GM23338 (cell line): ENCODE results near the gene PSMA7. TPM values are rescaled to one million over a fixed set of nuclear protein-coding genes. Genes with fewer than 3 reads are reported as not detected.

Source experiments
- ATAC-seq: fragments of 200-7000 bp; cut with Tn5 transposase; 3 replicates; pipeline ENCODE4 v1.9.1; 2020
- DNase-seq: peaks from one replicate; pipeline ENCODE4 v3.0.0-alpha.2; 2015; ENCODE audit warnings: low spot score
- H2AFZ ChIP-seq: fragments of 200-600 bp; sonication (generic); 2 replicates; pipeline ENCODE4 v1.8.0; 2016; ENCODE audit warnings: antibody characterized with exemption, mild to moderate bottlenecking, moderate library complexity
- H3F3A ChIP-seq: fragments of 200-600 bp; sonication (generic); replicated peaks from 2 replicates; pipeline ENCODE4 v1.8.0; 2017; ENCODE audit warnings: antibody characterized with exemption, mixed run types, low read depth
- H3K27ac ChIP-seq: fragments of 200-600 bp; sonication (generic); 2 replicates; pipeline ENCODE4 v1.6.1; 2016; ENCODE audit warnings: low read depth
- H3K27me3 ChIP-seq: fragments of 200-600 bp; sonication (generic); 2 replicates; pipeline ENCODE4 v1.8.0; 2016; ENCODE audit warnings: mild to moderate bottlenecking, mixed run types, moderate library complexity; ENCODE audit not compliant: insufficient read depth
- H3K36me3 ChIP-seq: fragments of 200-600 bp; sonication (generic); 2 replicates; pipeline ENCODE4 v1.8.0; 2016; ENCODE audit warnings: mild to moderate bottlenecking; ENCODE audit not compliant: insufficient read depth
- H3K4me1 ChIP-seq: fragments of 200-600 bp; sonication (generic); 2 replicates; pipeline ENCODE4 v1.8.0; 2016; ENCODE audit warnings: mild to moderate bottlenecking, moderate library complexity; ENCODE audit not compliant: insufficient read depth
- H3K4me2 ChIP-seq: fragments of 200-600 bp; sonication (generic); 2 replicates; pipeline ENCODE4 v1.7.1; 2017; ENCODE audit warnings: mixed run types
- H3K4me3 ChIP-seq: fragments of 200-600 bp; sonication (generic); 2 replicates; pipeline ENCODE4 v1.6.1; 2016; ENCODE audit warnings: mixed run types
- H3K79me2 ChIP-seq: fragments of 200-600 bp; sonication (generic); replicated peaks from 2 replicates; pipeline ENCODE4 v1.8.0; 2017; ENCODE audit warnings: mild to moderate bottlenecking; ENCODE audit not compliant: insufficient read depth
- H3K9me2 ChIP-seq: fragments of 200-600 bp; sonication (generic); 2 replicates; pipeline ENCODE4 v1.8.0; 2017; ENCODE audit not compliant: insufficient read depth
- H4K20me1 ChIP-seq: fragments of 200-600 bp; sonication (generic); replicated peaks from 2 replicates; pipeline ENCODE4 v1.8.0; 2017; ENCODE audit warnings: mild to moderate bottlenecking; ENCODE audit not compliant: insufficient read depth
- H3K27ac Mint-ChIP-seq: 2 replicates; pipeline ENCODE4 v1.8.0; 2020; ENCODE audit warnings: inconsistent platforms, mild to moderate bottlenecking, moderate library complexity, mixed read lengths
- H3K27me3 Mint-ChIP-seq: 3 replicates; pipeline ENCODE4 v1.8.0; 2022; ENCODE audit warnings: low read depth, mild to moderate bottlenecking, moderate library complexity, mixed read lengths, inconsistent platforms; ENCODE audit not compliant: insufficient read depth, poor library complexity
- H3K36me3 Mint-ChIP-seq: 3 replicates; pipeline ENCODE4 v1.8.0; 2021; ENCODE audit warnings: low read depth, mild to moderate bottlenecking, inconsistent platforms, moderate library complexity, mixed read lengths
- H3K4me1 Mint-ChIP-seq: 3 replicates; pipeline ENCODE4 v1.8.0; 2020; ENCODE audit warnings: mild to moderate bottlenecking, inconsistent platforms, mixed read lengths
- H3K4me3 Mint-ChIP-seq: 3 replicates; pipeline ENCODE4 v1.8.0; 2021; ENCODE audit warnings: moderate library complexity, mild to moderate bottlenecking, inconsistent platforms, mixed read lengths
- H3K9me3 Mint-ChIP-seq: 3 replicates; pipeline ENCODE4 v1.8.0; 2020; ENCODE audit warnings: moderate library complexity, mild to moderate bottlenecking, inconsistent platforms, mixed read lengths
- STAT1 ChIP-seq: IDR thresholded peaks from one replicate; pipeline ENCODE4 v1.6.1; 2016; ENCODE audit warnings: antibody characterized with exemption; ENCODE audit not compliant: unreplicated experiment
- ZNF331 ChIP-seq: fragments of 250-450 bp; sonication (Bioruptor Pico); IDR thresholded peaks from 2 replicates; pipeline ENCODE4 v1.5.0; 2020; ENCODE audit warnings: low read depth, mild to moderate bottlenecking, moderate library complexity
- polyA plus RNA-seq: library from polyadenylated mRNA; unstranded; fragments of >200 nt; fragmentation: Nextera tagmentation; extraction: Ambion mirVana; gene quantifications from 2 replicates; pipeline ENCODE4 v1.2.1, GENCODE V29; 2016
- total RNA-seq: library from RNA; depleted of rRNA; stranded (reverse); fragments of >200 nt; shearing (Covaris generic); gene quantifications from 2 replicates; pipeline ENCODE4 v1.2.3, GENCODE V29; 2014
- TF ChIP-seq, protein P1 (sequence below), 2 experiments: fragments of 200-600 bp in 1 of 2; sonication (generic) in 1 of 2; conservative IDR thresholded peaks; 2 replicates each; pipeline versions ENCODE4 v1.5.1 to v1.6.1; 2016 to 2017; ENCODE audit warnings: antibody characterized with exemption in 2 of 2, low read depth in 2 of 2, mild to moderate bottlenecking in 2 of 2, moderate library complexity in 1 of 2

The PSMA7 gene
- total and polyA plus RNA-seq, 2 experiments from 2014 or later, result 357 to 628 TPM

GRCh38 chr20:62143957-62144825, 997 bp upstream of the PSMA7 start:
- Mint-ChIP-seq H3K27me3 (peaks cover 27% of the 10 kb centered on the region), H3K9me3 (no peaks in the 10 kb centered on the region; the same call in 2 of the 3 replicates), H3K27ac (no peak overlapping the region; the same call in 1 of the 2 replicates), H3K4me3 (peak overlapping the region; percentile 84), H3K4me1 (peaks cover 35% of the 10 kb centered on the region), H3K36me3 (peaks cover 47% of the 10 kb centered on the region)
- no peak overlapping the region for H3K27ac ChIP-seq
- ATAC-seq, result peak; percentile 38
- H3K4me2 ChIP-seq, result peak overlapping the region; percentile 98
- H3K79me2 ChIP-seq, result peaks cover 84% of the 10 kb centered on the region
- peak overlapping the region; percentile 83 for H3K4me3 ChIP-seq
- H3K9me2 ChIP-seq, result no peaks in the 10 kb centered on the region
- H4K20me1 ChIP-seq, result peaks cover 48% of the 10 kb centered on the region
- no peak overlapping the region for H2AFZ ChIP-seq
- H3K36me3 ChIP-seq, result peaks cover 17% of the 10 kb centered on the region
- H3K27me3 ChIP-seq, result no peaks in the 10 kb centered on the region
- DNase-seq, result peak; percentile 74
- TF ChIP-seq ZNF331 (CRISPR knock-in tag), result no peak
- peaks cover 18% of the 10 kb centered on the region for H3F3A ChIP-seq
- peaks cover 12% of the 10 kb centered on the region for H3K4me1 ChIP-seq

- H3K79me2 ChIP-seq, result peaks cover 76% of the 10 kb centered on the region
- peak overlapping the region; percentile 83 for H3K4me3 ChIP-seq
- H3K9me2 ChIP-seq, result no peaks in the 10 kb centered on the region
- H3K4me1 ChIP-seq, result peaks cover 8% of the 10 kb centered on the region
- peaks cover 28% of the 10 kb centered on the region for H3K4me1 Mint-ChIP-seq
- H3K36me3 Mint-ChIP-seq, result peaks cover 64% of the 10 kb centered on the region
- peaks cover 58% of the 10 kb centered on the region for H4K20me1 ChIP-seq
- H3K27ac ChIP-seq, result peak overlapping the region; percentile 39; the same call in 1 of the 2 replicates
- peak overlapping the region; percentile 87 for H3K27ac Mint-ChIP-seq
- H3K27me3 ChIP-seq, result no peaks in the 10 kb centered on the region
- peak overlapping the region; percentile 95 for H3K4me2 ChIP-seq
- peak; percentile 43 for DNase-seq
- H3K4me3 Mint-ChIP-seq, result peak overlapping the region; percentile 94
- TF ChIP-seq ZNF331 (CRISPR knock-in tag), result no peak
- no peak overlapping the region for H2AFZ ChIP-seq
- no peaks in the 10 kb centered on the region; the same call in 2 of the 3 replicates for H3K9me3 Mint-ChIP-seq
- peaks cover 34% of the 10 kb centered on the region for H3K36me3 ChIP-seq
- H3F3A ChIP-seq, result peaks cover 30% of the 10 kb centered on the region
- peak; percentile 16 for ATAC-seq
- H3K27me3 Mint-ChIP-seq, result peaks cover 22% of the 10 kb centered on the region
Measured at GRCh38 chr20:62142252-62143080, 728 bp downstream of the PSMA7 start.

DNA sequence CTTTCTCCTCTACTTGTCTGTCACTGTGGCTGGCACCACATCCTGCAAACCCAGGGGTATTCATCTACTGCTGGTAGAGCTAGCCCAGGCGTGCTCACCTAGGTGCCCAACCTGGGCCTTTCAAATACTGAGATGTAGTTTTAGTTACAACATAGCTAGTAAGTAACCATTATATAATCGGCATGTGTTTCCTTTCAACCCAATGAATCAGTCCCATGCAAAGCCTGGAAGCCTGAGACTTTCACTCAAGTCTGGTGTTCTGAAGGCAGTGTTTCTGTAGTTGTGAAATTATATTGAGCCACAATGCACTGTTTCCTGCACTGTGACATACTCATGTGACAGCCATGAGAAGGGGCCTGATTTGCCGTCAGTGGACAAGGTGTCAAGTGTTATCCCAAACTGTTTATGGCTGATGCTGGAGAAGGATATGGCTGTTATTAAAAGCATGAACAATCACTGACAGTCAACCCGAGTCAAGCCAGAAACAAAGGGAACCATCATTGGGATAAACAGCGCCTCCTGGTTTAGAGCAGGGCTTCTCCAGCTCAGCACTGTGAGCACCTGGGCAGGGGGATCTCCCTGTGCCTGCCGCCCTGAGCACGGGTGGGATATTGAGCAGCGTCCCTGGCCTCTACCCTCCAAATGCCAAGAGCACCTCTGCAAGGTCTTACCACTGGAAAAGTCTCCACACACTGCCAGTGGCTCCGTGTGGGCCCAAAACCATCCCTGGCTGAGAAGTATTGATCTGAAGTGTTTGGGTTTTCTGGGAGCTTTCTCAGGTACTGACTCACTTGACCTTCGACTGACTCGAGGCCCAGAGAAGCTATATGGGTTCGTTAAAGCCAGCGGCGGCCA, 1.6 kb downstream of the PSMA7 start:
- DNase-seq (peak; percentile 59), ATAC-seq (peak; percentile 48)
- Mint-ChIP-seq H3K27me3 (peaks cover 24% of the 10 kb centered on the region), H3K36me3 (peaks cover 70% of the 10 kb centered on the region), H3K4me1 (peaks cover 24% of the 10 kb centered on the region), H3K4me3 (peak overlapping the region; percentile 94), H3K9me3 (no peaks in the 10 kb centered on the region; the same call in 2 of the 3 replicates), H3K27ac (peak overlapping the region; percentile 87)
- Histone ChIP-seq H3K27me3 (no peaks in the 10 kb centered on the region), H3K4me2 (peak overlapping the region; percentile 95), H3K27ac (peak overlapping the region; percentile 39; the same call in 1 of the 2 replicates), H4K20me1 (peaks cover 54% of the 10 kb centered on the region), H3K9me2 (no peaks in the 10 kb centered on the region), H3K79me2 (peaks cover 68% of the 10 kb centered on the region), H3K4me3 (peak overlapping the region; percentile 83), H3F3A (peaks cover 36% of the 10 kb centered on the region), H2AFZ (no peak overlapping the region), H3K4me1 (peaks cover 8% of the 10 kb centered on the region), H3K36me3 (peaks cover 39% of the 10 kb centered on the region)
- TF ChIP-seq, protein P1, sequence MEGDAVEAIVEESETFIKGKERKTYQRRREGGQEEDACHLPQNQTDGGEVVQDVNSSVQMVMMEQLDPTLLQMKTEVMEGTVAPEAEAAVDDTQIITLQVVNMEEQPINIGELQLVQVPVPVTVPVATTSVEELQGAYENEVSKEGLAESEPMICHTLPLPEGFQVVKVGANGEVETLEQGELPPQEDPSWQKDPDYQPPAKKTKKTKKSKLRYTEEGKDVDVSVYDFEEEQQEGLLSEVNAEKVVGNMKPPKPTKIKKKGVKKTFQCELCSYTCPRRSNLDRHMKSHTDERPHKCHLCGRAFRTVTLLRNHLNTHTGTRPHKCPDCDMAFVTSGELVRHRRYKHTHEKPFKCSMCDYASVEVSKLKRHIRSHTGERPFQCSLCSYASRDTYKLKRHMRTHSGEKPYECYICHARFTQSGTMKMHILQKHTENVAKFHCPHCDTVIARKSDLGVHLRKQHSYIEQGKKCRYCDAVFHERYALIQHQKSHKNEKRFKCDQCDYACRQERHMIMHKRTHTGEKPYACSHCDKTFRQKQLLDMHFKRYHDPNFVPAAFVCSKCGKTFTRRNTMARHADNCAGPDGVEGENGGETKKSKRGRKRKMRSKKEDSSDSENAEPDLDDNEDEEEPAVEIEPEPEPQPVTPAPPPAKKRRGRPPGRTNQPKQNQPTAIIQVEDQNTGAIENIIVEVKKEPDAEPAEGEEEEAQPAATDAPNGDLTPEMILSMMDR (conservative IDR thresholded peaks at IDR 0.05; ENCODE audit: low read depth in 2 of 2), result peak; percentile 47 to 60
- TF ChIP-seq STAT1, result no peak
